ENCODE data around the gene ZNF674.

Gene ZNF674

DNA sequence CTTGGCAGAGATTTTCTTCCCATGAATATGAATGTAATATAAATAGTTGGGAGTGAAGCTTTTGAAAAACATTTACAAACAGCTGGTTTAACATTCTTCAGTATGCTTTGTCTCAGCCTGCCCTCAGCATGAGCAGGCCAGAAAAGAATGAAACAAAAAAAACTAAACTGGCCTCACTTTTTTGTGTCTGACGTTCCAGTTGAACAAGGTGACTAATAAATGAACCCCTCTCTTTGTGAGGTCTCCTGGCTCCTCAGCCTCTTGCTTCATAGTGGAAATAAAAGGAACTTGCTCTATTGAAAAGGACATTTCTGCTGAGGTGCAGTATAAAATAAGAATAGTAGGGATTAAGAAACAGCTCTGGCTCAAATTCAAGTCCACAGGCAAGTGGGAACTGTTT, 37.7 kb upstream of the ZNF674 start:
- no peak overlapping the region for H3K4me3 ChIP-seq (replicated peaks in 1 of 2; ENCODE audit: low read depth in 2 of 2, low read length in 2 of 2)
- DNase-seq (ENCODE audit: low read depth in 2 of 2): peak; percentile 83 to 94
- TF ChIP-seq, protein P1, sequence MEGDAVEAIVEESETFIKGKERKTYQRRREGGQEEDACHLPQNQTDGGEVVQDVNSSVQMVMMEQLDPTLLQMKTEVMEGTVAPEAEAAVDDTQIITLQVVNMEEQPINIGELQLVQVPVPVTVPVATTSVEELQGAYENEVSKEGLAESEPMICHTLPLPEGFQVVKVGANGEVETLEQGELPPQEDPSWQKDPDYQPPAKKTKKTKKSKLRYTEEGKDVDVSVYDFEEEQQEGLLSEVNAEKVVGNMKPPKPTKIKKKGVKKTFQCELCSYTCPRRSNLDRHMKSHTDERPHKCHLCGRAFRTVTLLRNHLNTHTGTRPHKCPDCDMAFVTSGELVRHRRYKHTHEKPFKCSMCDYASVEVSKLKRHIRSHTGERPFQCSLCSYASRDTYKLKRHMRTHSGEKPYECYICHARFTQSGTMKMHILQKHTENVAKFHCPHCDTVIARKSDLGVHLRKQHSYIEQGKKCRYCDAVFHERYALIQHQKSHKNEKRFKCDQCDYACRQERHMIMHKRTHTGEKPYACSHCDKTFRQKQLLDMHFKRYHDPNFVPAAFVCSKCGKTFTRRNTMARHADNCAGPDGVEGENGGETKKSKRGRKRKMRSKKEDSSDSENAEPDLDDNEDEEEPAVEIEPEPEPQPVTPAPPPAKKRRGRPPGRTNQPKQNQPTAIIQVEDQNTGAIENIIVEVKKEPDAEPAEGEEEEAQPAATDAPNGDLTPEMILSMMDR (IDR thresholded peaks at IDR 0.05; ENCODE audit: low read depth, low read length): no peak

DNA sequence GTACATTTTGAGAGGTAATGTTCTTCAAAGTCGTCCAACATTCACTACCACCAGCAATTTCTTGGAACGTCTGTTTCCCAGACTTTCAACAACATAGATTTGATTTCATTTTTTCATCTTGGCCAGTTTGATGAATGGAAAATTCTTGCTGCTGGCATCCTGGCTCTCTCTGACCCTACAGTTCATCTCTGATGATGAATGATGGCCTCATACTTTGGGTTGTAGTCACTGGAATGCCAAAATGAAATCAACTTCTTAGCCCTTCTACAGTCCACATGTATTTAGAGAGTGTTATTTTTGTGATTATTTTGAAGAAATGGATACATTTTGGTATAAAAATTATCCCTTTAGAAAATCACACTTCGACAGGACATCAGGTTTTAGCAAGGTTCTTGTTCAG, 37.1 kb upstream of the ZNF674 start:
- DNase-seq (ENCODE audit: low read depth in 2 of 2): peak; percentile 50 to 79
- TF ChIP-seq, protein P1 (IDR thresholded peaks at IDR 0.05; ENCODE audit: low read depth, low read length): no peak
- H3K4me3 ChIP-seq (replicated peaks in 1 of 2; ENCODE audit: low read depth in 2 of 2, low read length in 2 of 2): no peak overlapping the region

DNA sequence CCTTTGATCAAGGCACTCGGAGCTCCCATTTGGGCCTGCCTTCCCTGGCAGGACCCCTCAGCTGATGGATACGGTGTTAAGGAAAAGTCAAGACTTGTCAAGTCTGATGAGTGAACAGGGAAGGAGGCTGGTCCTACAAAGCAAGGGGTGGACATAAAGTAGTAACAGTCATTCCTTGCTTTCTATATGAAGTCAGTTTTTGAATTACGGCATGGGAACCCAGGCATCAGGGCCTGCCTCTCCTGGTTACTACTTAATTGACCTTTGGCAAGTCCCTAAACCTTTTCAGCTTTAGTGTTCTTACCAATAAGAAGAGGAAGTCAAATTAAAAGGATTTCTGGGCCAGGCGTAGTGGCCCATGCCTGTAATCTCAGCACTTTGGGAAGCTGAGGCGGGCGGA, 35.4 kb upstream of the ZNF674 start:
- H3K4me3 ChIP-seq (replicated peaks in 1 of 2; ENCODE audit: low read depth in 2 of 2, low read length in 2 of 2): no peak overlapping the region
- TF ChIP-seq, protein P1 (IDR thresholded peaks at IDR 0.05; ENCODE audit: low read depth, low read length): no peak
- DNase-seq (ENCODE audit: low read depth in 2 of 2): no peak

DNA sequence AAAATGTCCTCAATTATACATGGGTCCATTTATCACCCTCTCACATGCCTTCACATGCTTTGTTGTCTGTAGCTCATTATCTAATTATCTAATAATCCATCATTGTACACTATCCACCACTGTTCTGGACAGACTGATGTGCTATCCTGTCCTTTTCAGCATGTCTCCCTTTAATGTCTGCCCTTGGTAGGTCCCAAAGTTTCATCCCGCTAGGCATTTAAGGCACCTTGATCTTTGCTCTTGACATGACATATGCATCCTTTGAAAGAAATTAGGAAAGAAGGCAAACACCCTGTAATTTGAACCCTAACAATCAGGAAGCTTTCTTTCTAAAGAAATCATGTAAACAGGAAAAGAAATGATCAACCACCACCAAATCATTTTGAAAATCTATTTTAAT, 34.0 kb upstream of the ZNF674 start:
- DNase-seq (ENCODE audit: low read depth in 2 of 2): no peak
- no peak overlapping the region for H3K4me3 ChIP-seq (replicated peaks in 1 of 2; ENCODE audit: low read depth in 2 of 2, low read length in 2 of 2)
- TF ChIP-seq, protein P1 (IDR thresholded peaks at IDR 0.05; ENCODE audit: low read depth, low read length): no peak

DNA sequence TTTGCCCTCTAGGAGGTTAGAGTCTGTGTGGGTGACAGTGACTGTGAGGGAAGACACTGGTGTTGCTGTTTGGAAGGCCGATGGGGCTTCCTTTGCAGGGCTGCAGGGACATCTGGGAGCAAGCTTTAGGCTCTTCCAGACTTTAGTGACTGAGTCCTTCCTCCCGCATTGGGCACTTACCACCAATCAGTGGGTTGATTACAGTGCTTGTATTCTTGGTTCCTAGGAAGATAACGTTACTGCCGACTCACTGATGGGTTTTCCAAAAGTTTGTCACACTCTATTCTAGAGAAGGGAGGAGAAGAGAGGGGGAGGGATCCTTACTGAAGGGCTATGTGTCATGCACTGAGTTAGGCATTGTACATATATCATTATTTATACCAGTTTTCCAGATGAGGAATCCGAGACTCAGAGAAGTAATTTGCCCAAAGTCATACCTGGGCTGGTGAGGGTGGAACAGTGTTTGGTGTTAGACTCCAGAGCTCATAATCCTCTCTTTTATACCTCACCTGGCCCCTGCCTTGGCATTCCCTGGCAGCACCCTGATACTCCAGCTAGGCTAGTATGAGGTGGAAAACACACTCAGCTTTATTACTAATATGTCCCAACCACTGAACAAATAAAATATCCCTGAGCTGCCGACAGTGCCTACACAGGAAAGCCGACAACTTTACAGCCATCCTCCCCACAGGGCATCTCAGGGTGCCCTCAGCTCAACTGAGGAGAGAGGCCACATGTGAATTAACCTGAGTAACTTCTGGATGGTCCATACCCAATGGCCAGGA, 32.2 kb upstream of the ZNF674 start:
- TF ChIP-seq, protein P1 (IDR thresholded peaks at IDR 0.05; ENCODE audit: low read depth, low read length): no peak
- DNase-seq (ENCODE audit: low read depth in 2 of 2): peak; percentile 33 to 68
- peak overlapping the region in 1 of 2 donors; percentile 70 for H3K4me3 ChIP-seq (replicated peaks in 1 of 2; ENCODE audit: low read depth in 2 of 2, low read length in 2 of 2)

DNA sequence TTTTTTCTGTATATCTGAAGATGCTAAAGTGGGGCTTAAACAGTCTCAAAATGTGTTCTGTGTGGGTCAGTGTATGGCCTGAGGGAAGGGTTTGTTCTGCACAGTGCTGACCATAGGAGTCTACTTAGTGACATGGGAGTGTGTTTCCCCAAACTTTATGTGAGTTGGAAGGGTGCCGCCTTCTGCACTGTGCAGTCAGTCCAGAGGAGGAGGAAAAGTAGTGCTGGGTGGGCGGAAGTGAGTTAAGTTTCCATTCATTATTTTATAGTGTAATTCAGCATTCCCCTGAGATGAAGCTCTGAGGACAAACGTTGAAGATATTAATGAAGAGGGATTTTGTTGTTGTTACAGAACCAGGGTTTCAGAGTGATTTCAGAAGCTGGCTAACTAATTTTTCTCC, 31.2 kb upstream of the ZNF674 start:
- DNase-seq (ENCODE audit: low read depth in 2 of 2): peak; percentile 49 to 63
- peak overlapping the region in 1 of 2 donors; percentile 70 for H3K4me3 ChIP-seq (replicated peaks in 1 of 2; ENCODE audit: low read depth in 2 of 2, low read length in 2 of 2)

More for the DNA sequence above, 31.2 kb upstream of the ZNF674 start:
- TF ChIP-seq, protein P1 (IDR thresholded peaks at IDR 0.05; ENCODE audit: low read depth, low read length): no peak
